Neural cell (in vitro differentiated cells): ENCODE data around the gene PPAN.

ENCODE experiments used
- CTCF ChIP-seq: fragments of 450-650 bp; IDR thresholded peaks from 2 replicates; pipeline ENCODE4 v1.5.1; 2014; ENCODE audit warnings: antibody characterized with exemption, mild to moderate bottlenecking, moderate library complexity; ENCODE audit not compliant: poor library complexity, severe bottlenecking
- EP300 ChIP-seq: fragments of 450-650 bp; conservative IDR thresholded peaks from 2 replicates; pipeline ENCODE4 v1.6.1; 2014; ENCODE audit warnings: antibody characterized with exemption, mild to moderate bottlenecking, moderate library complexity; ENCODE audit not compliant: poor library complexity, severe bottlenecking
- EZH2 ChIP-seq: fragments of 200-600, 300-800 bp; shearing (Covaris generic), sonication (generic); IDR thresholded peaks from 2 replicates; pipeline ENCODE4 v1.6.1; 2014; ENCODE audit warnings: antibody characterized with exemption, low read length, borderline replicate concordance, mild to moderate bottlenecking; ENCODE audit not compliant: insufficient read depth, poor library complexity, severe bottlenecking
- MXI1 ChIP-seq: fragments of 450-650 bp; conservative IDR thresholded peaks from 2 replicates; pipeline ENCODE4 v1.6.1; 2014; ENCODE audit warnings: antibody characterized with exemption, mild to moderate bottlenecking; ENCODE audit not compliant: poor library complexity, severe bottlenecking
- POLR2AphosphoS5 ChIP-seq: IDR thresholded peaks from 2 replicates; pipeline ENCODE4 v1.6.1; 2012
- TAF1 ChIP-seq: IDR thresholded peaks from 2 replicates; pipeline ENCODE4 v1.6.1; 2012; ENCODE audit warnings: low read depth
- TF ChIP-seq, protein P1 (sequence below): IDR thresholded peaks from 2 replicates; pipeline ENCODE4 v1.6.1; 2012; ENCODE audit warnings: borderline replicate concordance

DNA sequence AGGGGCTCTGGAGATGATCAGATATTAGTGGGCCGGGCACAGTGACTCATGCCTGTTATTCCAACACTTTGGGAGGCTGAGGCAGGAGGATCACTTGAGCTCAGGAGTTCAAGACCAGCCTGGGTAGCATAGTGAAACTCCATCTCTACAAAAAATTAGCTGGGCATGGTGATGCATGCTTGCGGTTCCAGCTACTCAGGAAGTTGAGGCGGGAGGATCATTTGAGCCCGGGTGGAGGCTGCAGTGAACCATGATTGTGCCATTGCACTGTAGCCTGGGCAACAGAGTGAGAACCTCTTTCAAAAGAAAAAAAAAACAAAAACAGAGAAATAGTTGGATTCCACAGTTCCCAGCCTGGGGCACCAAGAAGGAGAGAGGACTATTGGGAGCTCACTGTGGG lies 38.0 kb upstream of the PPAN start:
- no peak for TF ChIP-seq CTCF
- no peak for TF ChIP-seq POLR2AphosphoS5
- TF ChIP-seq TAF1, result no peak
- no peak for TF ChIP-seq EZH2
- TF ChIP-seq, protein P1, sequence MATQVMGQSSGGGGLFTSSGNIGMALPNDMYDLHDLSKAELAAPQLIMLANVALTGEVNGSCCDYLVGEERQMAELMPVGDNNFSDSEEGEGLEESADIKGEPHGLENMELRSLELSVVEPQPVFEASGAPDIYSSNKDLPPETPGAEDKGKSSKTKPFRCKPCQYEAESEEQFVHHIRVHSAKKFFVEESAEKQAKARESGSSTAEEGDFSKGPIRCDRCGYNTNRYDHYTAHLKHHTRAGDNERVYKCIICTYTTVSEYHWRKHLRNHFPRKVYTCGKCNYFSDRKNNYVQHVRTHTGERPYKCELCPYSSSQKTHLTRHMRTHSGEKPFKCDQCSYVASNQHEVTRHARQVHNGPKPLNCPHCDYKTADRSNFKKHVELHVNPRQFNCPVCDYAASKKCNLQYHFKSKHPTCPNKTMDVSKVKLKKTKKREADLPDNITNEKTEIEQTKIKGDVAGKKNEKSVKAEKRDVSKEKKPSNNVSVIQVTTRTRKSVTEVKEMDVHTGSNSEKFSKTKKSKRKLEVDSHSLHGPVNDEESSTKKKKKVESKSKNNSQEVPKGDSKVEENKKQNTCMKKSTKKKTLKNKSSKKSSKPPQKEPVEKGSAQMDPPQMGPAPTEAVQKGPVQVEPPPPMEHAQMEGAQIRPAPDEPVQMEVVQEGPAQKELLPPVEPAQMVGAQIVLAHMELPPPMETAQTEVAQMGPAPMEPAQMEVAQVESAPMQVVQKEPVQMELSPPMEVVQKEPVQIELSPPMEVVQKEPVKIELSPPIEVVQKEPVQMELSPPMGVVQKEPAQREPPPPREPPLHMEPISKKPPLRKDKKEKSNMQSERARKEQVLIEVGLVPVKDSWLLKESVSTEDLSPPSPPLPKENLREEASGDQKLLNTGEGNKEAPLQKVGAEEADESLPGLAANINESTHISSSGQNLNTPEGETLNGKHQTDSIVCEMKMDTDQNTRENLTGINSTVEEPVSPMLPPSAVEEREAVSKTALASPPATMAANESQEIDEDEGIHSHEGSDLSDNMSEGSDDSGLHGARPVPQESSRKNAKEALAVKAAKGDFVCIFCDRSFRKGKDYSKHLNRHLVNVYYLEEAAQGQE, result no peak
- no peak for TF ChIP-seq EP300
- TF ChIP-seq MXI1, result no peak
